ENCODE results near the gene ARHGEF7. TPM values are rescaled to one million over a fixed set of nuclear protein-coding genes. Genes with fewer than 3 reads are reported as not detected.

ARHGEF7 gene
- total RNA-seq, 1 experiment from 2014 or later = 47.3 TPM

GRCh38 chr13:111291908-111292307 lies 176.8 kb downstream of the ARHGEF7 start:
- peaks cover 28% of the 10 kb centered on the region for H3K36me3 Mint-ChIP-seq
- no peak for DNase-seq (ENCODE audit: low spot score)
- H3K9me3 Mint-ChIP-seq = no peaks in the 10 kb centered on the region
- no peak for ATAC-seq
- H3K27ac Mint-ChIP-seq = no peak overlapping the region
- CTCF ChIA-PET = interaction anchor here (1.6 kb wide), 1 partner anchor 137 kb away, joined by 4 read pairs; no protein-coding TSS in a partner anchor
- TF ChIP-seq FOXJ3 (CRISPR knock-in tag; IDR thresholded peaks at IDR 0.05; ENCODE audit: borderline replicate concordance) = no peak
- TF ChIP-seq MAX (CRISPR knock-in tag; IDR thresholded peaks at IDR 0.05) = no peak
- no peak for TF ChIP-seq AFF4 (CRISPR knock-in tag; IDR thresholded peaks at IDR 0.05; ENCODE audit: borderline replicate concordance)
- no peak for TF ChIP-seq JUN (CRISPR knock-in tag; IDR thresholded peaks at IDR 0.05)
- TF ChIP-seq NR2C2 (CRISPR knock-in tag; IDR thresholded peaks at IDR 0.05) = no peak
- no peak for TF ChIP-seq TP53 (CRISPR knock-in tag; IDR thresholded peaks at IDR 0.05)
- TF ChIP-seq E2F1 (CRISPR knock-in tag; IDR thresholded peaks at IDR 0.05) = no peak
- TF ChIP-seq TCF7 (CRISPR knock-in tag; IDR thresholded peaks at IDR 0.05; ENCODE audit: low read depth) = no peak
- no peak for TF ChIP-seq FOXK1 (CRISPR knock-in tag; IDR thresholded peaks at IDR 0.05)
- TF ChIP-seq ETV6 (CRISPR knock-in tag; IDR thresholded peaks at IDR 0.05) = no peak
- TF ChIP-seq NFATC4 (CRISPR knock-in tag; IDR thresholded peaks at IDR 0.05) = no peak
- TF ChIP-seq USF1 (CRISPR knock-in tag; IDR thresholded peaks at IDR 0.05) = no peak
- no peak for TF ChIP-seq PRDM15 (CRISPR knock-in tag; IDR thresholded peaks at IDR 0.05)
- TF ChIP-seq ZNF232 (CRISPR knock-in tag; IDR thresholded peaks at IDR 0.05) = no peak
- no peak for TF ChIP-seq ATF3 (CRISPR knock-in tag; conservative IDR thresholded peaks at IDR 0.05)
- TF ChIP-seq HMGA2 (CRISPR knock-in tag; IDR thresholded peaks at IDR 0.05) = no peak
- no peak for TF ChIP-seq NR1H2 (CRISPR knock-in tag; IDR thresholded peaks at IDR 0.05)
- TF ChIP-seq ZNF138 (CRISPR knock-in tag; conservative IDR thresholded peaks at IDR 0.05) = no peak
- no peak for TF ChIP-seq ZNF219 (CRISPR knock-in tag; IDR thresholded peaks at IDR 0.05; ENCODE audit: borderline replicate concordance)
- no peak for TF ChIP-seq HMGXB4 (CRISPR knock-in tag; IDR thresholded peaks at IDR 0.05)
- no peak overlapping the region for H3K4me3 Mint-ChIP-seq
- H3K27me3 Mint-ChIP-seq (ENCODE audit: low read depth) = no peaks in the 10 kb centered on the region
- no peaks in the 10 kb centered on the region for H3K4me1 Mint-ChIP-seq
- POLR2A ChIA-PET = no interaction called here
